ENCODE results near the gene RNF167. TPM values are rescaled to one million over a fixed set of nuclear protein-coding genes. Genes with fewer than 3 reads are reported as not detected.

Gene RNF167
- total and polyA plus RNA-seq, 2 donors (not counting 3 experiments of a cell fraction or from before 2014, with no cell fraction given), result 60.2 to 87.6 TPM

DNA sequence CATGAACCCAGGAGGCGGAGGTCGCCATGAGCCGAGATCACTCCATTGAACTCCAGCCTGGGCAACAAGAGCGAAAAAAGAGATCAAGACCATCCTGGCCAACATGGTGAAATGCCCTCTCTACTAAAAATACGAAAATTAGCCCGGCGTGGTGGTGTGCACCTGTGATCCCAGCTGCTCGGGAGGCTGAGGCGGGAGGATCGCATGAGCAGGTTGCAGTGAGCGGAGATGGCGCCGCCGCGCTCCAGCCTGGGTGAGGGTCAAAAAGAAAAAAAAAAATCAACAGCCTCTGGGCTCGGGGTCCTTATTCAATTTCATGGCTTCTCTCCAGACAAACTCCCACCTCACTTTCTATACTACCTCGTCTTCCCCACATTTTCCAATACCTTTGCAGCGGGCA lies 11.2 kb upstream of the RNF167 start:
- no peak overlapping the region for H3K4me3 ChIP-seq (replicated peaks in 1 of 3; ENCODE audit: insufficient read depth in 1 of 3, low read depth in 1 of 3, low read length in 3 of 3)
- TSS peak; percentile 9 for BruUV-seq (replicated peaks)
- H2AFZ ChIP-seq (ENCODE audit: low read depth, low read length), result no peak overlapping the region
- no peaks in the 10 kb centered on the region for H3K4me1 ChIP-seq (ENCODE audit: control insufficient read depth, extremely low read depth, insufficient read depth, low read length)
- H3K36me3 ChIP-seq (ENCODE audit: control insufficient read depth in 2 of 2, extremely low read depth in 1 of 2, insufficient read depth in 2 of 2, low read length in 2 of 2), result no peaks in the 10 kb centered on the region
- FAIRE-seq (no peak), DNase-seq (ENCODE audit: low read depth, low spot score) (no peak)
- H3K27me3 ChIP-seq (ENCODE audit: control insufficient read depth in 2 of 2, insufficient read depth in 2 of 2, low read length in 2 of 2), result no peaks in the 10 kb centered on the region
- TF ChIP-seq MYC (IDR thresholded peaks at IDR 0.05; ENCODE audit: low read depth, low read length) (no peak), JUN (IDR thresholded peaks at IDR 0.05; ENCODE audit: borderline replicate concordance, insufficient read depth, insufficient read length, low read depth) (no peak), MAX (IDR thresholded peaks at IDR 0.05; ENCODE audit: insufficient read depth, insufficient read length) (no peak), GATA2 (IDR thresholded peaks at IDR 0.05; ENCODE audit: insufficient read depth, insufficient read length, low read depth, low read length) (no peak), EZH2 (IDR thresholded peaks at IDR 0.05; ENCODE audit: borderline replicate concordance, low read depth, low read length, severe bottlenecking) (no peak), CTCF (IDR thresholded peaks at IDR 0.05; ENCODE audit: extremely low read depth in 1 of 2, insufficient read depth in 1 of 2, low read depth in 1 of 2, low read length in 2 of 2) (no peak), POLR2AphosphoS5 (IDR thresholded peaks at IDR 0.05; ENCODE audit: insufficient read depth, low read depth, low read length) (no peak), FOS (IDR thresholded peaks at IDR 0.05; ENCODE audit: borderline replicate concordance, insufficient read depth, low read length) (no peak), POLR2A (IDR thresholded peaks at IDR 0.05; ENCODE audit: low read depth, low read length) (no peak)
- H3K9me1 ChIP-seq (replicated peaks; ENCODE audit: control insufficient read depth, extremely low read depth, insufficient read depth, low read length), result no peaks in the 10 kb centered on the region
- H4K20me1 ChIP-seq (replicated peaks; ENCODE audit: control insufficient read depth, extremely low read depth, insufficient read depth, low read length), result no peaks in the 10 kb centered on the region
- no peak overlapping the region for H3K4me2 ChIP-seq (ENCODE audit: insufficient read depth, low read length)
- POLR2A ChIA-PET, result no interaction called here
- dilution Hi-C loops (cut with MboI; ENCODE audit: extremely low pct_ligation_motif_present, low sequenced_read_pairs) (no loop called here), intact Hi-C loops (cut with micrococcal nuclease) (no loop called here)
- no peak overlapping the region for H3K27ac ChIP-seq (ENCODE audit: insufficient read depth, low read depth, low read length)
- CTCF ChIA-PET, result interaction anchor here (1.7 kb wide), 1 partner anchor 9 kb away, joined by 6 read pairs; no protein-coding TSS in a partner anchor
- H3K79me2 ChIP-seq (ENCODE audit: control insufficient read depth, insufficient read depth, low read length), result no peaks in the 10 kb centered on the region
- no peaks in the 10 kb centered on the region for H3K9me3 ChIP-seq (replicated peaks; ENCODE audit: control insufficient read depth, insufficient read depth, low read length)
- H3K9ac ChIP-seq (replicated peaks; ENCODE audit: extremely low read depth, insufficient read depth, low read length), result no peak overlapping the region

Measured in endothelial cell of umbilical vein (primary cell).